HCT116 (cell line): ENCODE results near the gene MOSPD3. TPM values are rescaled to one million over a fixed set of nuclear protein-coding genes. Genes with fewer than 3 reads are reported as not detected.

ENCODE experiments used
- ATAC-seq: fragments of 200-7000 bp; cut with Tn5 transposase; 2 replicates; pipeline ENCODE4 v1.9.1; 2020; ENCODE audit warnings: mild to moderate bottlenecking, moderate library complexity
- BruUV-seq: library from RNA; stranded (reverse); fragments of 400-500 nt; replicated peaks from 2 replicates; lab custom pipeline; 2021; lab: Mats Ljungman, UMichigan
- CTCF ChIA-PET: fragments of 300-600 bp; sonication (Branson Sonifier 250); formaldehyde crosslinking; loops from one replicate; lab custom pipeline; 2021; ENCODE audit warnings: antibody characterized with exemption; lab: Charles Lee
- POLR2A ChIA-PET: fragments of 300-600, 350-600 bp; sonication (Branson Sonifier 250); formaldehyde crosslinking; loops from one replicate; lab custom pipeline; 2021; ENCODE audit warnings: antibody characterized with exemption; lab: Charles Lee
- RAD21 ChIA-PET, 2 experiments: fragments of 300-600 bp; sonication (Branson Sonifier 250); formaldehyde crosslinking; loops; one replicate each; lab custom pipeline; 2023; ENCODE audit warnings: low total read pairs in 2 of 2; ENCODE audit not compliant: uncharacterized antibody in 2 of 2, unreplicated experiment in 2 of 2, low non-redundant PET in 1 of 2; lab: Charles Lee
- DNase-seq: peaks from one replicate; pipeline ENCODE4 v3.0.0-alpha.2; 2010; ENCODE audit warnings: low read depth, low spot score
- H2AFZ ChIP-seq: fragments of 200-600 bp; shearing (Covaris generic), sonication (generic); 2 replicates; pipeline ENCODE4 v1.6.1; 2017; ENCODE audit warnings: low read depth, mixed run types, mixed read lengths, antibody characterized with exemption, low read length; ENCODE audit not compliant: poor library complexity, severe bottlenecking
- H3K27ac ChIP-seq: 2 replicates; pipeline ENCODE4 v1.5.1; 2012; ENCODE audit warnings: low read depth, low read length
- H3K27me3 ChIP-seq: fragments of 200-600 bp; sonication (generic); 2 replicates; pipeline ENCODE4 v1.6.1; 2016; ENCODE audit warnings: mixed run types, low read length, mixed read lengths; ENCODE audit not compliant: insufficient read depth
- H3K36me3 ChIP-seq, 2 experiments: fragments of 200-500 bp in 1 of 2; fragments of 200-600 bp in 1 of 2; sonication (Bioruptor generic) in 1 of 2; sonication (generic) in 1 of 2; 2 replicates each; pipeline versions ENCODE4 v1.5.1 to v1.6.1; 2014 to 2016; ENCODE audit warnings: low read length in 2 of 2, inconsistent platforms in 1 of 2, mixed read lengths in 1 of 2, mixed run types in 1 of 2; ENCODE audit not compliant: insufficient read depth in 2 of 2, control insufficient read depth in 1 of 2
- H3K4me1 ChIP-seq, 2 experiments: fragments of 200-600 bp in 1 of 2; sonication (generic) in 1 of 2; 2 replicates each; pipeline versions ENCODE4 v1.5.1 to v1.6.1; 2012 to 2017; ENCODE audit warnings: low read length in 2 of 2, inconsistent platforms in 1 of 2, mild to moderate bottlenecking in 1 of 2, mixed read lengths in 1 of 2, mixed run types in 1 of 2, moderate library complexity in 1 of 2; ENCODE audit not compliant: insufficient read depth in 2 of 2, control insufficient read depth in 1 of 2
- H3K4me2 ChIP-seq: fragments of 200-600 bp; sonication (generic); 2 replicates; pipeline ENCODE4 v1.6.1; 2017; ENCODE audit warnings: mixed run types, low read length, mixed read lengths
- H3K4me3 ChIP-seq, 2 experiments: fragments of 200-600 bp in 1 of 2; sonication (generic) in 1 of 2; replicated peaks in 1 of 2; 2 replicates each; pipeline ENCODE4 v1.5.1; 2011 to 2016; ENCODE audit warnings: low read length in 2 of 2, control low read depth in 1 of 2, low read depth in 1 of 2, mild to moderate bottlenecking in 1 of 2, mixed read lengths in 1 of 2, mixed run types in 1 of 2
- H3K79me2 ChIP-seq: fragments of 200-600 bp; sonication (generic); 2 replicates; pipeline ENCODE4 v1.6.1; 2017; ENCODE audit warnings: mild to moderate bottlenecking, mixed run types, low read length, moderate library complexity, mixed read lengths; ENCODE audit not compliant: insufficient read depth
- H3K9ac ChIP-seq: fragments of 200-600 bp; sonication (generic); 2 replicates; pipeline ENCODE4 v1.6.1; 2016; ENCODE audit warnings: low read length, mixed read lengths
- H3K9me2 ChIP-seq: fragments of 200-600 bp; sonication (generic), shearing (Covaris generic); 2 replicates; pipeline ENCODE4 v1.6.1; 2017; ENCODE audit warnings: mixed run types, mild to moderate bottlenecking, moderate library complexity; ENCODE audit not compliant: insufficient read depth
- H3K9me3 ChIP-seq, 2 experiments: fragments of 200-500 bp in 1 of 2; fragments of 200-600 bp in 1 of 2; sonication (Bioruptor generic) in 1 of 2; sonication (generic) in 1 of 2; 2 replicates each; pipeline ENCODE4 v1.6.1; 2014 to 2017; ENCODE audit warnings: low read length in 2 of 2, mixed read lengths in 2 of 2, inconsistent platforms in 1 of 2, low read depth in 1 of 2, mild to moderate bottlenecking in 1 of 2, mixed run types in 1 of 2, moderate library complexity in 1 of 2; ENCODE audit not compliant: control insufficient read depth in 1 of 2, insufficient read depth in 1 of 2
- H4K20me1 ChIP-seq: fragments of 200-600 bp; sonication (generic), shearing (Covaris generic); 2 replicates; pipeline ENCODE4 v1.6.1; 2017; ENCODE audit warnings: mixed run types, mild to moderate bottlenecking, moderate library complexity; ENCODE audit not compliant: insufficient read depth
- EZH2 ChIP-seq: fragments of 200-600 bp; sonication (generic); IDR thresholded peaks from 2 replicates; pipeline ENCODE4 v1.6.1; 2017; ENCODE audit warnings: antibody characterized with exemption, mixed run types
- EZH2phosphoT487 ChIP-seq: fragments of 200-600 bp; IDR thresholded peaks from 2 replicates; pipeline ENCODE4 v1.6.1; 2018; ENCODE audit warnings: antibody characterized with exemption, borderline replicate concordance
- JUND ChIP-seq: IDR thresholded peaks from 2 replicates; pipeline ENCODE4 v1.6.1; 2012
- POLR2AphosphoS5 ChIP-seq: IDR thresholded peaks from 2 replicates; pipeline ENCODE4 v1.6.1; 2011; ENCODE audit warnings: mild to moderate bottlenecking, low read depth, low read length, moderate library complexity
- RAD21 ChIP-seq: IDR thresholded peaks from 2 replicates; pipeline ENCODE4 v1.6.1; 2012; ENCODE audit warnings: low read depth, mild to moderate bottlenecking
- SRF ChIP-seq: IDR thresholded peaks from 2 replicates; pipeline ENCODE4 v1.6.1; 2012; ENCODE audit warnings: low read depth
- intact Hi-C: fragments of 100-400 bp; cut with micrococcal nuclease; formaldehyde crosslinking; loops from 2 replicates; pipeline ENCODE4 v1.10.0; 2022
- total RNA-seq: library from RNA; stranded (reverse); gene quantifications from one replicate; pipeline ENCODE4 v1.2.1, GENCODE V29; 2021; ENCODE audit not compliant: unreplicated experiment
- TF ChIP-seq, protein P1 (sequence below): IDR thresholded peaks from 2 replicates; pipeline ENCODE4 v1.6.1; 2012; ENCODE audit warnings: low read depth
- TF ChIP-seq, protein P2 (sequence below): IDR thresholded peaks from 2 replicates; pipeline ENCODE4 v1.6.1; 2012
- TF ChIP-seq, protein P3 (sequence below): IDR thresholded peaks from 2 replicates; pipeline ENCODE4 v1.6.1; 2011; ENCODE audit warnings: mild to moderate bottlenecking, low read length, moderate library complexity; ENCODE audit not compliant: insufficient replicate concordance; ENCODE audit errors: extremely low read depth

The MOSPD3 gene
- total RNA-seq, 1 experiment from 2014 or later: 32.8 TPM

DNA sequence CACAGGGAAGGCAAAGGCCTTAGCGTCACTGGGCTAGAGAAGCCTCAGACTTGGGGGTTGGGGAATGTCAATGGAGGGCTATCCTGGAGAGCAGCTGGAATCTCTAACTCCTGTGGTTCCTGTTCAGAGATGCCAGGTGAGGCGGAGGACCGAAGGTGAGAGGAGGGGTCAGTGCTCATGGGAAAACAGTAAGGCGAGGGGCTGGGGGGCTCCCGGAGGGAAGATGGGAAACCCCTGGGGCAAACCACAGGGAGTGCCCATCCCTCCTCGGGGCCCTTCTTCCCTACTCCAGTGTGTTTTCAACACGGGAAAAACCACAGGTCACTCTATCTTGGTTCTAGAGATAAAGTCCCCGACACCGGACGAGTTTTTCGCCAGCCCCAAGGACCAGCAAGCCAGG is 29.7 kb upstream of the MOSPD3 start (continued):
- TF ChIP-seq, protein P1, sequence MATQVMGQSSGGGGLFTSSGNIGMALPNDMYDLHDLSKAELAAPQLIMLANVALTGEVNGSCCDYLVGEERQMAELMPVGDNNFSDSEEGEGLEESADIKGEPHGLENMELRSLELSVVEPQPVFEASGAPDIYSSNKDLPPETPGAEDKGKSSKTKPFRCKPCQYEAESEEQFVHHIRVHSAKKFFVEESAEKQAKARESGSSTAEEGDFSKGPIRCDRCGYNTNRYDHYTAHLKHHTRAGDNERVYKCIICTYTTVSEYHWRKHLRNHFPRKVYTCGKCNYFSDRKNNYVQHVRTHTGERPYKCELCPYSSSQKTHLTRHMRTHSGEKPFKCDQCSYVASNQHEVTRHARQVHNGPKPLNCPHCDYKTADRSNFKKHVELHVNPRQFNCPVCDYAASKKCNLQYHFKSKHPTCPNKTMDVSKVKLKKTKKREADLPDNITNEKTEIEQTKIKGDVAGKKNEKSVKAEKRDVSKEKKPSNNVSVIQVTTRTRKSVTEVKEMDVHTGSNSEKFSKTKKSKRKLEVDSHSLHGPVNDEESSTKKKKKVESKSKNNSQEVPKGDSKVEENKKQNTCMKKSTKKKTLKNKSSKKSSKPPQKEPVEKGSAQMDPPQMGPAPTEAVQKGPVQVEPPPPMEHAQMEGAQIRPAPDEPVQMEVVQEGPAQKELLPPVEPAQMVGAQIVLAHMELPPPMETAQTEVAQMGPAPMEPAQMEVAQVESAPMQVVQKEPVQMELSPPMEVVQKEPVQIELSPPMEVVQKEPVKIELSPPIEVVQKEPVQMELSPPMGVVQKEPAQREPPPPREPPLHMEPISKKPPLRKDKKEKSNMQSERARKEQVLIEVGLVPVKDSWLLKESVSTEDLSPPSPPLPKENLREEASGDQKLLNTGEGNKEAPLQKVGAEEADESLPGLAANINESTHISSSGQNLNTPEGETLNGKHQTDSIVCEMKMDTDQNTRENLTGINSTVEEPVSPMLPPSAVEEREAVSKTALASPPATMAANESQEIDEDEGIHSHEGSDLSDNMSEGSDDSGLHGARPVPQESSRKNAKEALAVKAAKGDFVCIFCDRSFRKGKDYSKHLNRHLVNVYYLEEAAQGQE: no peak

DNA sequence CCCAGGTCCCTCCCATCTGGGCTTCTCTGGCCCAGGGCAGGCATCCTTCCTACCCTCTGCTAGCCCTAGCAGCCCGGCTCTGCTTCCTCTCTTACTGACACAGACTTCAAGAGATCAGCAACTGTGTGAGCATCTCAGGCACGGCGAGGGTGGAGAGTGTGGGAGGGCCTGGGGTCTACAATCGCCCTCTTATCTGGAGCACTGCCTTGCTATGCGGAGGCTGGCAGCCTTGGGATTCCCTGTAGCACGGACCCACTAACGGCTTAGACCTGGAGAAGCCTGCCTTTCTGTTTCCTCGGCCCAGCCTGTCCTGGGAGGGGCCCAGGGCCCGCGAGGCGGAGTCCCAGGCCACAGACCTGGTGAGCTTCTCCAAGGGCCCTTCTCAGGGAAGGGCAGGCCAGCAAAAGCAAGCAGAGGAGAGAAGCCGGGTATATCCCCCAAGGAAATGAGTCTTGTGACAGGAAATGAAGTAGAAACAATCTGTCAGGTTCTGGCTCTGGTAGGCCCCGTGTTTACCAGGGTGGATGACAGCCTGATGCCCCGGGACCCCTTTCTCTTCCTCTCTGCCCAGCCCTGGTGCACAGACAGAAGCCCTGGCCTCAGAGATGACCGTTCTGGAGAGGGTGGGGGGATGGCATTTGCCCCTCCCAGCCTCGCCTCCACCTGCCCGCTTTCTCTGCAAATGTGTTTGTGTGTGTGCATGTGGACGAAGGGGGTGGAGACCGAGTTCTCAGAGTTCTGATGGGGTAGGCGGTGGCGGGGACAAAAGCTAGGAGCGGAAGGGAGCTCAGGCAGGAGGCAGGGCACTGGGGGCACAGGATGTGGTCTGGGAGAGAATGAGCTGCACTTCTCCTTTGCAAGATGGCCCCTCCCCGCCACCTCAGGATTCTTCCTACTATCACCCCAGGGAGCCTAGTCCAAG is 28.9 kb upstream of the MOSPD3 start:
- DNase-seq: no peak
- H3K9me3 ChIP-seq: no peaks in the 10 kb centered on the region
- ATAC-seq: no peak
- H3K36me3 ChIP-seq: peaks cover 8 to 9% of the 10 kb centered on the region in 2 experiments; a peak in 3 of 4 replicates
- ChIA-PET RAD21 (no interaction called here), CTCF (no interaction called here), POLR2A (no interaction called here)
- H3K4me3 ChIP-seq: no peak overlapping the region
- TSS peak; percentile 18 for BruUV-seq
- H3K4me2 ChIP-seq: peak overlapping the region; percentile 88; the same call in 1 of the 2 replicates
- H4K20me1 ChIP-seq: no peaks in the 10 kb centered on the region
- peaks cover 11% of the 10 kb centered on the region; the same call in 1 of the 2 replicates for H3K79me2 ChIP-seq
- no peaks in the 10 kb centered on the region for H3K27me3 ChIP-seq
- no peak overlapping the region for H3K9ac ChIP-seq
- intact Hi-C loops: no loop called here
- H3K4me1 ChIP-seq: peaks cover 2 to 22% of the 10 kb centered on the region in 2 experiments; a peak in 3 of 4 replicates
- no peaks in the 10 kb centered on the region for H3K9me2 ChIP-seq
- no peak overlapping the region for H2AFZ ChIP-seq
- H3K27ac ChIP-seq: peak overlapping the region; percentile 1; the same call in 1 of the 2 replicates
- TF ChIP-seq EZH2: no peak
- TF ChIP-seq, protein P2, sequence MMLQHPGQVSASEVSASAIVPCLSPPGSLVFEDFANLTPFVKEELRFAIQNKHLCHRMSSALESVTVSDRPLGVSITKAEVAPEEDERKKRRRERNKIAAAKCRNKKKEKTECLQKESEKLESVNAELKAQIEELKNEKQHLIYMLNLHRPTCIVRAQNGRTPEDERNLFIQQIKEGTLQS: no peak
- TF ChIP-seq SRF: no peak
- TF ChIP-seq, protein P1: no peak
- no peak for TF ChIP-seq POLR2AphosphoS5
- TF ChIP-seq, protein P3, sequence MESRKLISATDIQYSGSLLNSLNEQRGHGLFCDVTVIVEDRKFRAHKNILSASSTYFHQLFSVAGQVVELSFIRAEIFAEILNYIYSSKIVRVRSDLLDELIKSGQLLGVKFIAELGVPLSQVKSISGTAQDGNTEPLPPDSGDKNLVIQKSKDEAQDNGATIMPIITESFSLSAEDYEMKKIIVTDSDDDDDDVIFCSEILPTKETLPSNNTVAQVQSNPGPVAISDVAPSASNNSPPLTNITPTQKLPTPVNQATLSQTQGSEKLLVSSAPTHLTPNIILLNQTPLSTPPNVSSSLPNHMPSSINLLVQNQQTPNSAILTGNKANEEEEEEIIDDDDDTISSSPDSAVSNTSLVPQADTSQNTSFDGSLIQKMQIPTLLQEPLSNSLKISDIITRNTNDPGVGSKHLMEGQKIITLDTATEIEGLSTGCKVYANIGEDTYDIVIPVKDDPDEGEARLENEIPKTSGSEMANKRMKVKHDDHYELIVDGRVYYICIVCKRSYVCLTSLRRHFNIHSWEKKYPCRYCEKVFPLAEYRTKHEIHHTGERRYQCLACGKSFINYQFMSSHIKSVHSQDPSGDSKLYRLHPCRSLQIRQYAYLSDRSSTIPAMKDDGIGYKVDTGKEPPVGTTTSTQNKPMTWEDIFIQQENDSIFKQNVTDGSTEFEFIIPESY: no peak
- TF ChIP-seq EZH2phosphoT487: no peak
- TF ChIP-seq RAD21: no peak
- no peak for TF ChIP-seq JUND
